Measurements from ENCODE around the gene MEF2A.
"Not testable (repeated sequence)": the region's sequence is repeated elsewhere in the genome, so short reads cannot be mapped to it uniquely, and the experiment has no call there.

MEF2A gene

DNA sequence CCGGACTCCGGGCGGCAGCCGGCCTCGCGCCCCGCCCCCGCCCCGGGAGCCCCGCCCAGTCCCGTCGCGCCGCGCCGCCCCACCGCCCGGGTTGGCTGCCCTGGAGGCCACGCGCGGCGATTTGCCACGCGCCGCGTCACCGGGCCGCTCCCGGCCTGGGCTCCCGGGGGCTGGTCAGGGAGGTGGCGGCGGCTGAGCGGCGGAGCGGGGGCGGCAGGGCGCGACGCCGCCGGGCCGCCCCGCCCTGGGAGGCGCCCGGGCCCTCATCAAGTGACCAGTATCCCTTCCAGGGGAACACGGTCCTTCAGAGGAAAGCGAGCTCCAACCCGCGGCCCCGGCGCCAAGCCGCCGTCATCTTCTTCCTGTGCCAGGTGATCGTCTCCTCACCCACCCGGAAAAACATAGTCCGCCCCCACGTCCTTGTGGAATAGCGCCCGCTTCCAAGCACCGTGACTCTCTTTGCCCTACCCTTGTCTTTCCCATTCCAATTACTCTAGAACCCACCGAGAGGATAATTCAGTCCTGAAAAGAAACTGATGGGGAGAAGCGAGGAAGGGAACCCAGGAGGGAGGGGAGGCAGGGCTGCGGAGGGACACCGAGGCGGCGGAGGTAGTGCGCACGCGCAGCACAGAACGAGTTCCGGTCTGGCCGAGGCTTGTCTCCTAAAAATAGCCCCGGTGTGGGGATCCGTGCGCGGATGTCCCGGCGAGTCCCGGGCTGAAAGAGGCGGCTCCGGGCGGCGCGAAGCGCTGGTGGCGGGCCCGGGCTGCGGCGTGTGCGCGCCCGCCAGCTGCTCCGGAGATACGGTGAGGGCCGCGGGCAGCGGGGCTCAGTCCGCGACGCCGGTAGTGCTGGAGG is at the start of gene MEF2A:
Gene MEF2A (plus strand): TSS at position 686 of the 858 bp plus-strand sequence. CDS start 67,136 bp downstream, outside the sequence.
- peak; percentile 89 to 91 for DNase-seq

DNA sequence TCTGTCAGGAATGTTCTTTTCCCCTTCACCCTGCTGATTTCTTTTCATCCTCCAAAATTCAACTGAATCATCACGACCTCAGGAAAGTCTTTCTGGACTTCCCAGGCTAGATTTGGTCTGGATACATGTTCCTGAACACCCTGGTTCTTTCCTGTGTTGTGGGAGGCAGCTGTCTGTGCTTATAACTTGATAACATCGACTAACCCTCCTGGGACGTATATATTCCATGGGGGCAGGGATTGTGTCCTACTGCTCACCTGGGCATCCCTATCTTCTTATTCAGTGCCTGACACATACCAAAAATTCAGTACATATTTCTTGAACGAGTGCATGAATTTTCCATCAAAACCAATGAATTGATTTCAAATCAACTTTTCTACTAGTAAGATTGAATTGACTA is 47.6 kb upstream of the MEF2A start:
- no peak for DNase-seq

DNA sequence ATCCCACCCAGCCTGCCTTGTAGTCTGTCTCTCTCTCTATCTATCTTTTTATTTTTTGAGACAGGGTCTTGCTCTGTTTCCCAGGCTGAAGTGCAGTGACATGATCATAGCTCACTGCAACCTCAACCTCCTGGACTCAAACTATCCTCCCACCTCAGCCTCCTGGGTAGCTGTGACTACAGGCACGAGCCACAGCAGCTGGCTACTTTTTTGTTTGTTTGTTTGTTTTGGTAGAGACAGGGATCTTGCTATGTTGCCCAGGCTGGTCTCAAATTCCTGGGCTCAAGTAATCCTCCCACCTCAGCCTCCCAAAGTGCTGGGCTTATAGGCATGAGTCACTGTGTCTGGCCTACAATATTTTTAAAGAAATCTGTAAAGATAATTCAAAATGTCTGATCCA is 46.4 kb upstream of the MEF2A start:
- DNase-seq, result not testable (repeated sequence)

DNA sequence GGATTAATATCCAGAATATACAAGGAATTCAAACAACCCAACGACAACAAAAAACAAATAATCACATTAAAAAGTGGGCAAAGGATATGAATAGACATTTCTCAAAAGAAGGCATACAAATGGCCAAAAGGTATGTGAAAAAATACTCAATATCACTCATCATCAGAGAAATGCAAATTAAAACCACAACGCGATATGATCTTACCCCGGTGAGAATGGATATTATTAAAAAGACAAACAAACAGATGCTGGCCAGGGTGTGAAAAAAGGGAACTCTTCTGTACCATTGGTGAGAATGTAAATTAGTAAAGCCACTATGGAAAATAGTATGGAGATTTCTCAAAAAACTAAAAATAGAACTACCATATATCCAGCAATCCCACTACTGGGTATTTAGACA is 43.5 kb upstream of the MEF2A start:
- DNase-seq, result no peak

GRCh38 chr15:99526176-99526575 is 39.6 kb upstream of the MEF2A start:
- no peak for DNase-seq

DNA sequence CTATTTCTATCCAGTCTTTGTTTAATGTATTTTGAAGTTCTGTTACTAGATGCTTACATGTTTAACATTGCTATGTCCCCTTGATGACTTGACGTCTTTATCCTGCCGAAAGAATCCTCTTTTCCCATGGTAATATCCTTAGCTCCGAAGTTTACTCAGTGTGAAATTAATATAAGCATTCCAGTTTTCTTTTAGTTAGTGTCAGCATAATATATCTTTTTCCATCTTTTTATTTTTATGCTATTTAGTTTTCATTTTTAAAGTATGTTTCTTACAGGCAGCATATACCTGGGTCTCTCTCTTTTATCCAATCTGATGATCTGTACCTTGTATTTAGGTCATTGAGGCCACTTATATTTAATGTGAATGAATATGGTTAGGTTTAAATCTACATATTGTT is 39.1 kb upstream of the MEF2A start:
- no peak for DNase-seq

DNA sequence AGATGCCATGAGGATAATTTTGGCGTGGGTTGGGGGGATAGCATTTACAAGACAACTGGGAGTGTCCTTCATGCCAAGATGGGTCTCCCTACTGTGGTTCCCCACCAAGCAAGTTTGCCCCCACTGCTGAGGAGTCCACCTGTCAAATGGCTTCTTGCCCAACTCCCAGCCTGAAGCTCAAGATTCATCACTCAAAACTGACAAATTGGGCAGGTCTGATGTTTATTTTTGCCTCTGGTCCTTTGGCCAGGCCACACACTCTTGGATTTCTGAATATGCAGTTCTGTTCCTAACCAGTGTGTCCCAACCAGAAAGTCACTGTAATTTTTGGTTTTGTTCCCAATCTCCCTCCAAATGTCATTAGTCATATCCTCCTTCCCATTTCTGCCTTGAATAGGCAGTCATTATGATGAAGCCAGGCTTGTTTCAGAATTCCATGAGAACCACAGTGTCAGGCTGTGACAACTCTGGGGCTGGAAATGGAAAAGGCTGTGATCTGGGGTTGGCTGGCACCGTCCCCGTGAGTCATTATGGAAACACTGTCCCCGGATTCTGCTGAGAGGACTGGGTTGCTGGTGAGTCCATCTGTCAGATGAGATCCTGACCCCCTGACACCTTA is 29.3 kb upstream of the MEF2A start:
- DNase-seq, result no peak

DNA sequence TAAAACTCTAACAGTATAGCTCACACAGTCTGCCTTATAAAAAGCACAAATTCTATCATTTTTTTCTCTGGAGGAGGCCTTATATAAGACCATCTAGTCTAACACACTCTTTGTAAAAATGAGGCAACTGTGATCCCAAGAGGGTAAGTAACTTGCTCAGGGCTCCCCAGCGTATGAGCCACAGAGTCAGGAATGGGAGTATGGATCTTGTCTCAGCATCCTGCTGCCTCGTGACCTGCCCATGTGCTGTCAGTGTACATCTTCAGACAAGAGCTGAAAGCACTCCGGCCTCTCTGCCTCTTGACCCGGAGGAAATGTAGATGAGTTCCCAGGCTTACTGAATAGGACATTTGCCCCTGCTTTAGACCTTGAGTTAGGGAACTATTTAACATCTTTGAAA is 28.4 kb upstream of the MEF2A start:
- no peak for DNase-seq

DNA sequence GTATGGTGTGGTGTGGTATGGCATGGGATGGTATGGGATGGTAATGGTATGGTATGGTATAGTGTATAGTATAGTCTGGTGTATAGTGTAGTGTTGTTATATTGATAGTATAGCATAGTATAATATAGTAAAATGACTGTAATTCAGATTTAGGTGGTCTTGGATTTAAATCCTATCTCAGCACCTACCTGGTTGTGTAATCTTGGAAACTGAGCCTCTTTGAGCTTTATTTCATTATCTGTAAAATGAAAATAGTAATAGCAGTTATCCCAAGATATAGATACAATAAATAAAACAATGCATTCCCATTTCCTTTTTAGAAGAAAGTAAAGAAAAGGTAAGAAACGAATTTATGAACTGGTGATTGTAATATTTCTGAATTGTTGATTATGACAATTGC is 27.5 kb upstream of the MEF2A start:
- DNase-seq, result no peak

GRCh38 chr15:99542828-99543227 is 23.0 kb upstream of the MEF2A start:
- no peak for DNase-seq

DNA sequence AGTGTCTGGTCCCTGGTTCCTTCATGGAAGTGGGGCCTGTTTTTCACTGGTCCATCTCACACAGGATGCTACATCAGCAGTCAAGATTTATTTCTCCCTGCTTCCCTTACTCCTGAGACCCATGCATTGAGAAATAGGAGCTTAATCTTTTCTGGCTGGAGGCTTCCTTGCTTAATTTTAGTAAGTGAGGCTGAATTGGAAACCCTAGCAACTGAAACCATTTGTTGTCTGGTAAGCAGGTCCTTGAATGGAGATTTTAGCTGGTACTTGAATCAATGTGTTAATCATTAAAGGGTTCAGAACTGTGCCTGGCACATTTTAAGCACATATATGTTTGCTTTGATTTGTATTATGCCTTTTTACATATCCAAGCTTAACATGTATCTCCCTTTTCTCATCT is 20.2 kb upstream of the MEF2A start:
- DNase-seq, result no peak

DNA sequence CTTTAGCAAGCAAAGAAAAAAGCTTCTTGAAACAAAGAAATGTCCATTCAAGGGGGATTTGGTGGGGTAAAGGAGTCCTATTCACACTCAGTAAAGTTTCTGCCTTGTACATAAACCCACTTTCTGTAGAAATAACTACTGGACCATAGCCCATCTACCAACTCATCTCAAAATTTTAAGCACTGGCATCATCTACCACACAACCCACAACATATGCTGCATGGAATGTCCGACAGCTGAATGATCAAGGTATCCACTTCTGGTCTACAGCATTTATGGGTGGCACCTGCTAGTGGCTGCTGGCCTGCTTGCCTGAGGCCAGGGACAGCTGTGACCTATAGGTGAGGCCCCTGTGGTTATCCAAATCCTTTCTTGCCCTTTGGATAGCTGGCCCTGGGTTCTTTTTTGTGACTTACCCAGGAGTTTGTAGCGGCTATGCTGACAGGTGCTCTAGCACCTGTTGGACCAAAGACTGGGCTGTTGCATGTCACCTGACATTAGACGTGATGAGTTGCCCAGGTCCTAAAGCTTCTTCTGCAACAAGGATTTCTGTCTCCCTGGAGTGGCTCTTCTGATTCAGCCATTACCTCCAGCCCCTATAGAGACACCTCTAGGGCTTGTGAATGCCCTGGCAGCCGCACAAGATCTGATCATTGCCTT is 19.2 kb upstream of the MEF2A start:
- no peak for DNase-seq

DNA sequence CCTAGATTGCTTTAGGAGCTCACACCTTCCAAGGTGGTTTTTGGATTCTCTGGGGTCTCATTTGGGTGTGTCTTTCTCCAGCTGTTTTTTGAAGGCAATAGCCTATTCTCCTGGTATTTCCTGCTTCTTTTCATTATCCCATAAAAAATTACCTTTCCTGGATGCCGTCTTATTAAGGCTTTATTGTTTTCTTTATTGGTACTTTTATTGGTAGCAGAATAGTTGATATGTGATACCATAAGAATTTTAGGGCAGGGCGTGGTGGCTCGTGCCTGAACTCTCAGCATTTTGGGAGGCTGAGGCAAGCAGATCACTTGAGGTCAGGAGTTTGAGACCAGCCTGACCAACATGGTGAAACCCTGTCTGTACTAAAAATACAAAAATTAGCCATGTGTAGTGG is 18.3 kb upstream of the MEF2A start:
- no peak for DNase-seq

- no peak for DNase-seq
Measured at GRCh38 chr15:99550077-99550476, 15.7 kb upstream of the MEF2A start.

GRCh38 chr15:99552111-99552510 is 13.7 kb upstream of the MEF2A start:
- no peak for DNase-seq

DNA sequence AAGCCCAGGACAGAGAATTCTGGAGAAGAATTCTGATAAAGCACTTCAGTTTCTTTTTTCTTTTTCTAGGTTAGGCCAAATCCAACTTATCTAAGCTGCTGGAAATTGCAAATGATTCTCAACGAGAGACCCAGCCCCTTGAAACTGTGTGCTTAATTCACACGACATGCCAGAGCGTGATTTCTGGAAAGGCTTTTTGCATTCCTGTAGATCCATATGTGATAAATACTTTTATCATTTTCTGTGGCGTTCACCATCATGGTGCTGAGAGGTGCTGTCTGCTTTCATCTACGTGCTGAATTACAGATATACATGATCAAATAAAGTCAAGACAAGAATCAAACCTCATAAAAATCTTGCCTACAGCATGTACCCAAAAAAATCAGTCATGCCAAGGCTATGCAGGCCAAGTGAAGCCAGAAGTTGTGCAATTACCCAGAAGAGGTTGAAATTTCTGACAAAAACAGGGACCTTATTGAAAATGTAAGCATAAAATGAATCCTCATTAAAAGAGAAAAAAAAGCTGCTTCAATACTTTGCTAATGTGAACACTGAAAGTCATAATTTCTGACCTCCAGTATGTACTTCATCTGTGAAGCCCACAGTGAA is 10.8 kb upstream of the MEF2A start:
- DNase-seq, result no peak

DNA sequence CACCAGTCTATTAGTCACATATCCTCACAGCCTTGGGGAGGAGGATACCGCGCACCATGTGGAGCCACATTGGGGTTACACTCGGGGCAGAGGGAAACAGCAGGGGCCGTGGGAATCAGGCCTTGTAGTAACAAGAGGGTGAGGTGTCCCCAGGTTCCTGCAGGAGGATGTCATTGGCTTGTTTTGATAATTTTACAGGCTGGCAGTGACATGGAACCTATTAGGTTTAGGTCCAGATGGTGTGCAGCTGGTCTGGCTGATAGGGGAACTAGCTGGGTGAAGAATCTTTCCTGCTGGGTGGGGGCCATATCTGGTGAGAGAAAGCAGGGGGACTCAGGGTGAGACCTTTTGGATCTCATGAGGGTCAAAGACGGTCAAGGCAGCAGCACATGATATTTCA is 9.8 kb upstream of the MEF2A start:
- DNase-seq, result no peak

DNA sequence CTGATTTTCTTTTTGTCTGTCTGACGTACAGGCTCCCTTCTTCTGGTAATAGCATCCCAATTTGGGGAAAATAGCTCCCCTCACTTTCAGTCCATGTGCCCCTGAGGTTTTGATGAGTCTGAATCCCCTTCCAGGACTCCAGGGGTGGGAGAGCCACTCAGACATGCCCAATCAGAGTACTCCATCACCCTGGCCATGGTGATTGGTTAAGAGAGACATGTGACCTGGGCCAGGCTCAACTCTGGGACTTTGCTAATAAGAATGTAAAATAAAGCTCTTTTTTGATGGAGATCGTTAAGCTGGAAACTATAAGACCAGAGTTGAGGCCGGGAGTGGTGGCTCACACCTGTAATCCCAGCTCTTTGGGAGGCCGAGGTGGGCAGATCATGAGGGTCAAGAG is 9.2 kb upstream of the MEF2A start:
- no peak for DNase-seq

DNA sequence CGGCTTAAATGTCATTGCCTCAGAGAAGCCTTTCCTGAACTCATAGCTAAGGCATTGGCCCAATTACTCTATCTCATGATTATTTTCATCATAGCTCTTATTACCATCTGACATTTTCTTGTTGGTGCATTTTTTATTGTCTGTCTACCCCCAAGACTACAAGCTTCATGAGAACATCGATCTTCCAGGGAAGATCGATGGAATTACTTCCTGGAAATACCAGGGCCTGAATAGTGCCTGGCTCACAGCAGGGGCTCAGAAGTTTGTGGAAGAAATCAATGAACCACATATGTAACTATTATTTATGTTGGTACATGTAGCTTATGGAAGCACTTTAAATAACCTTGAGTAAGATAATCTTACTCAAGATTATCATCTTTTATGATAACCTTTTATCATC is 7.7 kb upstream of the MEF2A start:
- no peak for DNase-seq

DNA sequence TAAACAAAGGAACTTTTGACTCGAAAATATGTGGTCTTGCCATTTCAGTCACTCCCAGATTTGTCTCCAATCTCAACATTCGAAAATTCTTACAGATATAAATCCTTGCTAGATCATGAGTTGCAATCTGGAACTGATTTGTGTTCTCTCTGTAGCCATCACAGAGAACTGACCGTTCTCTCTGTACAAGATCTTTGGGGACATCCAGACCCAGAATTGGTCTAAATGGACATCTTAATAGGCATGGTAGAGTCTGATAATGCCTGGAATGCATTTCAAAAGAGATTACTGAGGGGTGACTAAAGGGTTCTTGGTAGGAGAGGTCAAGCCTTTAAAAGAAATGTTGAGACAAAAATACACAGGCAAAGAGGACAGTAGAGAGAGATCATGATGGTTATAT is 7.2 kb upstream of the MEF2A start:
- no peak for DNase-seq

DNA sequence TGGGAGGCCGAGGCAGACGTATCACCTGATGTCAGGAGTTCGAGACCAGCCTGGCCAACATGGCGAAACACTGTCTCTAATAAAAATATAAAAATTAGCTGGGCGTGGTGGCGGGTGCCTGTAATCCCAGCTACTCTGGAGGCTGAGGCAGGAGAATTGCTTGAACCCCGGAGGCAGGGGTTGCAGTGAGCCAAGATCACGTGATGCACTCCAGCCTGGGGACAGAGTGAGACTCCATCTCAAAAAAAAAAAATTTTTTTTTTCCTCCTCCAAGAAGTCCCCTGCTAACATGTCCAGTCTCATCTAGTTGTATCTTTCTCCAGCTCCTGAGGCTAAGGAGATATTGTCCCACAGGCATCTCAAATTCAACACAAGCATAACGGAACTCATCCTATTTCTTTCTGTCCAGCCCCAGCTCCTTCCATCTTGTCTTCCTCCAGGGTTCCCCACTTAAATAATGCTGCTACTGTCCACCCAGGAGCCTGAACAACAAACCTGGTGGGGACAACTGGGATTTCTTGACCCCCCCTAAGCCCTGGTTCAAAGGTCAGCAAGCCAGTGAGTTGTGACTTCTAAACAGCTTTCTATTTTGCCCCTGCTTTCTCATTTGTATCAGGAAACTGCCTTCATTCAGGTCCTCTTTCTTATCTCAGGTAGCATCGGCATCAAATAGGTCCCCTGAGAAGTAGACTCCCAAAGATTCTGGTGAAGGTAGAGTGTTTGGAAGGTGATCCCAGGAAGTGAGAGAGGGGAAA is 4.1 kb upstream of the MEF2A start:
- DNase-seq, result no peak

DNA sequence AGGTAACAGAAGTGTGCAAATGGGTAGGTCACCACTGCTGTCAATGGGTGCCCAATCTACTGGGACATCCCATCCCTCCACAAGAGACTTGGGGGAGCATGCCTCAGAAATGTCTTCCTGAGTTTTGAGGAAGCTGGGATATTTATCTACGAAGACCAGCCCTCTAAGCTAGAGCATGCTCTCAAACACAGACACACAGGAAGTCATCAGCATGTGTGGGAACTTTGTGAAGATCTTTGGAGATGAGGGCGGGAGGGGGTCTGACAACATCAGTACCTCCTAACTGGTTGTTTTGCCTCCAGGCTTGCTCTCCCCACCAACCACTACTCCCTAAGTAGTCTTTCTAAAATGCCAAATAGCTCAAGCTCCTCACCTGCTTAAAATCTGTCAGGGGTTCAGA is 3.5 kb upstream of the MEF2A start:
- DNase-seq, result no peak

Measured in activated CD4-positive, alpha-beta T cell treated with anti-CD3 and anti-CD28 coated beads for 4 hours (primary cell).